ENCODE data around the gene SDHA.
"Not testable (repeated sequence)": the region's sequence is repeated elsewhere in the genome, so short reads cannot be mapped to it uniquely, and the experiment has no call there.

DNA sequence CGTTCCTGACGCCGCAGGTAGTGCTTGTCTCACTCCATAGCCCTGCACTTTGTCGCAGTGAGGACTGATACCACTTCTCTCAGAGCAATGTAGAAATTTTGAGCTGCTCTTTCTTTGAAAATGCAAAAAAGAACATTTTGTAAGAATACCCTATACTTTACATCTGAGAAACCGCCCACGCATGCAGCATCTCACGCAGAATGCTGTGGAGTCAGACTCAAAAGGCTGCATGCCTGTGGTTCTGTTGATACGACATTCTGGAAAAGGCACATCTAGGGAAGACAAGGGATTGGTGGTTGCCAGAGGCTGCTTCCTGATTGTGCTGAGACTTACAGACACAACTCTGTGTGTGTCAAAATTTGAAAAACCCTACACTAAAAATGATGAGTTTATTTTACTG, 19.8 kb downstream of the SDHA start:
- TF ChIP-seq, protein P1, sequence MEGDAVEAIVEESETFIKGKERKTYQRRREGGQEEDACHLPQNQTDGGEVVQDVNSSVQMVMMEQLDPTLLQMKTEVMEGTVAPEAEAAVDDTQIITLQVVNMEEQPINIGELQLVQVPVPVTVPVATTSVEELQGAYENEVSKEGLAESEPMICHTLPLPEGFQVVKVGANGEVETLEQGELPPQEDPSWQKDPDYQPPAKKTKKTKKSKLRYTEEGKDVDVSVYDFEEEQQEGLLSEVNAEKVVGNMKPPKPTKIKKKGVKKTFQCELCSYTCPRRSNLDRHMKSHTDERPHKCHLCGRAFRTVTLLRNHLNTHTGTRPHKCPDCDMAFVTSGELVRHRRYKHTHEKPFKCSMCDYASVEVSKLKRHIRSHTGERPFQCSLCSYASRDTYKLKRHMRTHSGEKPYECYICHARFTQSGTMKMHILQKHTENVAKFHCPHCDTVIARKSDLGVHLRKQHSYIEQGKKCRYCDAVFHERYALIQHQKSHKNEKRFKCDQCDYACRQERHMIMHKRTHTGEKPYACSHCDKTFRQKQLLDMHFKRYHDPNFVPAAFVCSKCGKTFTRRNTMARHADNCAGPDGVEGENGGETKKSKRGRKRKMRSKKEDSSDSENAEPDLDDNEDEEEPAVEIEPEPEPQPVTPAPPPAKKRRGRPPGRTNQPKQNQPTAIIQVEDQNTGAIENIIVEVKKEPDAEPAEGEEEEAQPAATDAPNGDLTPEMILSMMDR (IDR thresholded peaks at IDR 0.05): not testable (repeated sequence)
- TF ChIP-seq POLR2A (IDR thresholded peaks at IDR 0.05): not testable (repeated sequence)
